Measurements from ENCODE around the gene FADS2.

FADS2 gene

GRCh38 chr11:61795876-61796526, 32.1 kb upstream of the FADS2 start:
- DNase-seq = no peak

- DNase-seq = peak; percentile 80
Measured at GRCh38 chr11:61797263-61797944, 30.7 kb upstream of the FADS2 start.

- DNase-seq = no peak
Measured at GRCh38 chr11:61799665-61800284, 28.3 kb upstream of the FADS2 start.

- no peak for DNase-seq
Measured at GRCh38 chr11:61800331-61801281, 27.5 kb upstream of the FADS2 start.

- no peak for DNase-seq
Measured at GRCh38 chr11:61802605-61803004, 25.5 kb upstream of the FADS2 start.

GRCh38 chr11:61803889-61804647, 24.0 kb upstream of the FADS2 start:
- no peak for DNase-seq

GRCh38 chr11:61805146-61805545, 23.0 kb upstream of the FADS2 start:
- no peak for DNase-seq

GRCh38 chr11:61806785-61807184, 21.3 kb upstream of the FADS2 start:
- no peak for DNase-seq

- DNase-seq = no peak
Measured at GRCh38 chr11:61810671-61811175, 17.4 kb upstream of the FADS2 start.

- no peak for DNase-seq
Measured at GRCh38 chr11:61811831-61812230, 16.3 kb upstream of the FADS2 start.

- no peak for DNase-seq
Measured at GRCh38 chr11:61812736-61813411, 15.2 kb upstream of the FADS2 start.

- no peak for DNase-seq
Measured at GRCh38 chr11:61814247-61814957, 13.7 kb upstream of the FADS2 start.

GRCh38 chr11:61814958-61815789, 12.9 kb upstream of the FADS2 start:
- peak; percentile 91 for DNase-seq

- DNase-seq = peak; percentile 78
Measured at GRCh38 chr11:61815790-61816735, 12.0 kb upstream of the FADS2 start.

GRCh38 chr11:61816736-61817455, 11.2 kb upstream of the FADS2 start, which contains the start of gene FADS1:
TSS of gene FADS1 (minus strand) at chr11:61817003. CDS start at chr11:61816929, 74 bp downstream.
- DNase-seq = peak; percentile 89

GRCh38 chr11:61817471-61818202, 10.5 kb upstream of the FADS2 start:
- no peak for DNase-seq

GRCh38 chr11:61820174-61820573, 7.9 kb upstream of the FADS2 start:
- no peak for DNase-seq

All from right forelimb (tissue), 1 donor.